GM12878 (cell line): ENCODE data around the gene ST6GAL2. TPM values are rescaled to one million over a fixed set of nuclear protein-coding genes. Genes with fewer than 3 reads are reported as not detected.

Experiments
- CBX5 ChIP-seq: sonication (generic); IDR thresholded peaks from 2 replicates; pipeline ENCODE4 v1.6.1; 2016; ENCODE audit warnings: low read depth, moderate library complexity, mild to moderate bottlenecking, inconsistent platforms
- JUNB ChIP-seq: IDR thresholded peaks from 2 replicates; pipeline ENCODE4 v1.6.1; 2016; ENCODE audit warnings: antibody characterized with exemption, mild to moderate bottlenecking
- NFYA ChIP-seq: IDR thresholded peaks from 2 replicates; pipeline ENCODE4 v1.6.1; 2011; ENCODE audit warnings: low read depth, mild to moderate bottlenecking, low read length, improper control_type of control experiment, borderline replicate concordance
- RUNX3 ChIP-seq: IDR thresholded peaks from 2 replicates; pipeline ENCODE4 v1.6.1; 2012; ENCODE audit warnings: low read length, inconsistent platforms
- SUPT20H ChIP-seq: IDR thresholded peaks from 2 replicates; pipeline ENCODE4 v1.6.1; 2011; ENCODE audit warnings: low read depth, mild to moderate bottlenecking, low read length, moderate library complexity, borderline replicate concordance; ENCODE audit not compliant: control insufficient read depth
- TBL1XR1 ChIP-seq: IDR thresholded peaks from 2 replicates; pipeline ENCODE4 v1.6.1; 2012; ENCODE audit warnings: low read depth, low read length, improper control_type of control experiment
- ZNF24 ChIP-seq: fragments of 450-650 bp; IDR thresholded peaks from 2 replicates; pipeline ENCODE4 v1.6.1; 2017; ENCODE audit warnings: antibody characterized with exemption, mild to moderate bottlenecking
- polyA plus RNA-seq, 11 experiments: library from polyadenylated mRNA; depleted of rRNA in 4 of 11; unstranded in 6 of 11; stranded (reverse) in 5 of 11; fragments of >200 nt; fragmentation: Nextera tagmentation in 4 of 11; fragmentation: Illumina TruSeq in 1 of 11; extraction: Ambion mirVana in 4 of 11; extraction: Trizol in 1 of 11; gene quantifications; 1 replicate in 1 of 11; 2 replicates in 10 of 11; pipeline versions ENCODE4 v1.2.1 to v1.2.3, GENCODE V29; 2011 to 2016; ENCODE audit warnings: inconsistent platforms in 2 of 11, missing spikeins in 2 of 11, low read depth in 1 of 11
- total RNA-seq, 4 experiments: library from RNA; depleted of rRNA in 3 of 4; stranded (reverse); fragments of >200 nt in 3 of 4; fragmentation: Illumina TruSeq in 1 of 4; extraction: Trizol in 1 of 4; gene quantifications; 2 replicates each; pipeline versions ENCODE4 v1.2.1 to v1.2.3, GENCODE V29; 2013 to 2021
- TF ChIP-seq, protein P1 (sequence below): IDR thresholded peaks from 2 replicates; pipeline ENCODE4 v1.6.1; 2012; ENCODE audit warnings: mild to moderate bottlenecking, low read depth, low read length
- TF ChIP-seq, protein P2 (sequence below): fragments of 450-650 bp; IDR thresholded peaks from 2 replicates; pipeline ENCODE4 v1.6.1; 2016; ENCODE audit warnings: mild to moderate bottlenecking, moderate library complexity, borderline replicate concordance

The ST6GAL2 gene
- total and polyA plus RNA-seq, 10 of the 15 experiments (the other 5 are each of a cell fraction or from before 2014, with no cell fraction given): not detected

DNA sequence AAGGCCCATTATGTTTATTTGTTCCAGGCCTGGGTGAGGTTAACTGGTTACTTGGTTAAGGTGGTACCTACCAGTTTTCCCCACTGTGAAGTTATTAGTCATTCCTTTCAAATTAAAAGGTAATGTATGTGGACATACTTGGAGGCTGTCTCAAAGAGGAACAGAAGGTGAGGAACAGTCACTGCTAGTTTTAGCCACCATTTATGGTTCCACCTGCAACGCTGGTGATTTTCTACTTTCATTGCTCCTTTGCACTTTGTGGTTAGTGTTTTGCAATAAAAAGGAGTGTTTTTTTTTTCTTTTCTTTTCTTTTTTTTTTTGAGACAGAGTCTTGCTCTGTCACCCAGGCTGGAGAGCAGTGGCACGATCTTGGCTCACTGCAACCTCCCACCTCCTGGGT is 6.1 kb upstream of the ST6GAL2 start (continued):
- TF ChIP-seq ZNF24 (no peak), JUNB (no peak), TBL1XR1 (no peak), RUNX3 (no peak), SUPT20H (no peak), CBX5 (no peak), NFYA (no peak)
- TF ChIP-seq, protein P1, sequence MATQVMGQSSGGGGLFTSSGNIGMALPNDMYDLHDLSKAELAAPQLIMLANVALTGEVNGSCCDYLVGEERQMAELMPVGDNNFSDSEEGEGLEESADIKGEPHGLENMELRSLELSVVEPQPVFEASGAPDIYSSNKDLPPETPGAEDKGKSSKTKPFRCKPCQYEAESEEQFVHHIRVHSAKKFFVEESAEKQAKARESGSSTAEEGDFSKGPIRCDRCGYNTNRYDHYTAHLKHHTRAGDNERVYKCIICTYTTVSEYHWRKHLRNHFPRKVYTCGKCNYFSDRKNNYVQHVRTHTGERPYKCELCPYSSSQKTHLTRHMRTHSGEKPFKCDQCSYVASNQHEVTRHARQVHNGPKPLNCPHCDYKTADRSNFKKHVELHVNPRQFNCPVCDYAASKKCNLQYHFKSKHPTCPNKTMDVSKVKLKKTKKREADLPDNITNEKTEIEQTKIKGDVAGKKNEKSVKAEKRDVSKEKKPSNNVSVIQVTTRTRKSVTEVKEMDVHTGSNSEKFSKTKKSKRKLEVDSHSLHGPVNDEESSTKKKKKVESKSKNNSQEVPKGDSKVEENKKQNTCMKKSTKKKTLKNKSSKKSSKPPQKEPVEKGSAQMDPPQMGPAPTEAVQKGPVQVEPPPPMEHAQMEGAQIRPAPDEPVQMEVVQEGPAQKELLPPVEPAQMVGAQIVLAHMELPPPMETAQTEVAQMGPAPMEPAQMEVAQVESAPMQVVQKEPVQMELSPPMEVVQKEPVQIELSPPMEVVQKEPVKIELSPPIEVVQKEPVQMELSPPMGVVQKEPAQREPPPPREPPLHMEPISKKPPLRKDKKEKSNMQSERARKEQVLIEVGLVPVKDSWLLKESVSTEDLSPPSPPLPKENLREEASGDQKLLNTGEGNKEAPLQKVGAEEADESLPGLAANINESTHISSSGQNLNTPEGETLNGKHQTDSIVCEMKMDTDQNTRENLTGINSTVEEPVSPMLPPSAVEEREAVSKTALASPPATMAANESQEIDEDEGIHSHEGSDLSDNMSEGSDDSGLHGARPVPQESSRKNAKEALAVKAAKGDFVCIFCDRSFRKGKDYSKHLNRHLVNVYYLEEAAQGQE: no peak
- TF ChIP-seq, protein P2, sequence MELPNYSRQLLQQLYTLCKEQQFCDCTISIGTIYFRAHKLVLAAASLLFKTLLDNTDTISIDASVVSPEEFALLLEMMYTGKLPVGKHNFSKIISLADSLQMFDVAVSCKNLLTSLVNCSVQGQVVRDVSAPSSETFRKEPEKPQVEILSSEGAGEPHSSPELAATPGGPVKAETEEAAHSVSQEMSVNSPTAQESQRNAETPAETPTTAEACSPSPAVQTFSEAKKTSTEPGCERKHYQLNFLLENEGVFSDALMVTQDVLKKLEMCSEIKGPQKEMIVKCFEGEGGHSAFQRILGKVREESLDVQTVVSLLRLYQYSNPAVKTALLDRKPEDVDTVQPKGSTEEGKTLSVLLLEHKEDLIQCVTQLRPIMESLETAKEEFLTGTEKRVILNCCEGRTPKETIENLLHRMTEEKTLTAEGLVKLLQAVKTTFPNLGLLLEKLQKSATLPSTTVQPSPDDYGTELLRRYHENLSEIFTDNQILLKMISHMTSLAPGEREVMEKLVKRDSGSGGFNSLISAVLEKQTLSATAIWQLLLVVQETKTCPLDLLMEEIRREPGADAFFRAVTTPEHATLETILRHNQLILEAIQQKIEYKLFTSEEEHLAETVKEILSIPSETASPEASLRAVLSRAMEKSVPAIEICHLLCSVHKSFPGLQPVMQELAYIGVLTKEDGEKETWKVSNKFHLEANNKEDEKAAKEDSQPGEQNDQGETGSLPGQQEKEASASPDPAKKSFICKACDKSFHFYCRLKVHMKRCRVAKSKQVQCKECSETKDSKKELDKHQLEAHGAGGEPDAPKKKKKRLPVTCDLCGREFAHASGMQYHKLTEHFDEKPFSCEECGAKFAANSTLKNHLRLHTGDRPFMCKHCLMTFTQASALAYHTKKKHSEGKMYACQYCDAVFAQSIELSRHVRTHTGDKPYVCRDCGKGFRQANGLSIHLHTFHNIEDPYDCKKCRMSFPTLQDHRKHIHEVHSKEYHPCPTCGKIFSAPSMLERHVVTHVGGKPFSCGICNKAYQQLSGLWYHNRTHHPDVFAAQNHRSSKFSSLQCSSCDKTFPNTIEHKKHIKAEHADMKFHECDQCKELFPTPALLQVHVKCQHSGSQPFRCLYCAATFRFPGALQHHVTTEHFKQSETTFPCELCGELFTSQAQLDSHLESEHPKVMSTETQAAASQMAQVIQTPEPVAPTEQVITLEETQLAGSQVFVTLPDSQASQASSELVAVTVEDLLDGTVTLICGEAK: no peak
